GM12864 (cell line): Measurements from ENCODE around the gene WNT11.

Experiments used
- DNase-seq: peaks from one replicate; pipeline ENCODE4 v3.0.0-alpha.2; 2011; ENCODE audit warnings: low read depth
- H3K4me3 ChIP-seq: 2 replicates; pipeline ENCODE4 v1.5.1; 2011; ENCODE audit warnings: mild to moderate bottlenecking, low read depth, low read length, control low read depth
- CTCF ChIP-seq: IDR thresholded peaks from 2 replicates; pipeline ENCODE4 v1.5.1; 2011; ENCODE audit warnings: low read depth, mild to moderate bottlenecking, moderate library complexity, low read length, control low read depth, inconsistent platforms; ENCODE audit errors: missing control alignments

WNT11 gene

GRCh38 chr11:76233196-76233921 is 27.1 kb upstream of the WNT11 start:
- no peak for TF ChIP-seq CTCF

GRCh38 chr11:76232026-76232665 is 25.8 kb upstream of the WNT11 start:
- H3K4me3 ChIP-seq: no peak overlapping the region
- DNase-seq: no peak
- TF ChIP-seq CTCF: no peak

More at GRCh38 chr11:76233196-76233921, 27.1 kb upstream of the WNT11 start:
- no peak overlapping the region for H3K4me3 ChIP-seq
- no peak for DNase-seq

GRCh38 chr11:76231121-76231738 is 24.9 kb upstream of the WNT11 start:
- no peak for DNase-seq
- no peak overlapping the region for H3K4me3 ChIP-seq
- no peak for TF ChIP-seq CTCF

GRCh38 chr11:76230392-76230791 is 24.1 kb upstream of the WNT11 start:
- no peak overlapping the region for H3K4me3 ChIP-seq
- TF ChIP-seq CTCF: no peak
- no peak for DNase-seq

GRCh38 chr11:76229690-76230240 is 23.5 kb upstream of the WNT11 start:
- DNase-seq: no peak
- no peak for TF ChIP-seq CTCF
- no peak overlapping the region for H3K4me3 ChIP-seq

- TF ChIP-seq CTCF: no peak
- no peak overlapping the region for H3K4me3 ChIP-seq
- DNase-seq: no peak
These were observed 22.5 kb upstream of the WNT11 start for GRCh38 chr11:76228875-76229149.
